Thyroid gland (tissue), 4 donors: ENCODE measurements around the gene ABCA5.

Experiments
- POLR2A ChIP-seq, 2 donors: fragments of 450-650 bp; IDR thresholded peaks; one replicate each; pipeline ENCODE4 v1.6.1; 2017; ENCODE audit warnings: antibody characterized with exemption in 2 of 2, mild to moderate bottlenecking in 2 of 2, moderate library complexity in 1 of 2
- TF ChIP-seq, protein P1 (sequence below), 6 experiments: fragments of 200-600 bp in 3 of 6; fragments of 450-650 bp in 3 of 6; sonication (generic) in 3 of 6; IDR thresholded peaks; one replicate each; pipeline ENCODE4 v1.5.1; 2016 to 2019; ENCODE audit warnings: antibody characterized with exemption in 6 of 6, mild to moderate bottlenecking in 2 of 6, inconsistent platforms in 1 of 6, moderate library complexity in 1 of 6

DNA sequence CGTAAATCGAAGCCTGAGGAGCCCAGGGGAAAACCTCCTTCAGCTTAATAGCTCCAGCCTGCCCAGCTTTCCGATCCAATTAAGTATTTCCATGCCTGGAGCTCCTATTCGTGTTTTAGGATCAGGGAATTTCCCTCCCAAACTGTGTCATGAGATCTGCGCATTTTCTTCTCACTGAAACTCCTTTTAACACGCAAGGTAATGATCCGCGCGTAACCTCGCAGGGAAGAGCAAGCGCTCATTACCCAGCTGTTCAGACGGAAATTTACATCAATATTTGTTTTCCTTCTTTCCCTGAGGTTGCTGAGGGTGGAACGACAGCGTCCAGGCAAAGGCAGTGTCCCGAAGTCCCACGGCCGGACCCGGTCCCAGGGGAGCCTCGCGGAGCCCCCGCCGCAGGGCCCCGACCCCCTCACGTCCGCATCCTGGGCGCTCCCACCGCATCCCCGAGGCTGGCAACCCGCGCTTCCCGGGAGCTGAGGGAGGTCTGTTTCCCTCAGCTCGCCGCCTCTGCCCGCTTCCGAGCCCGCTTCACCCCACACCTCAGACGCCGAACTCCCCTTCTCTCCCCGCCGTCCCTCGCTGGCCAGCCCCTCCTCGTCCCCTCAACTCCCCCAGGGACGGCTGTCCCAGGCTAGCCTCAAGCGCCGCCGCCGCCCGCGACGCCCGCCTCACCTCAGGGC is 415 bp downstream of the ABCA5 start:
- TF ChIP-seq, protein P1, sequence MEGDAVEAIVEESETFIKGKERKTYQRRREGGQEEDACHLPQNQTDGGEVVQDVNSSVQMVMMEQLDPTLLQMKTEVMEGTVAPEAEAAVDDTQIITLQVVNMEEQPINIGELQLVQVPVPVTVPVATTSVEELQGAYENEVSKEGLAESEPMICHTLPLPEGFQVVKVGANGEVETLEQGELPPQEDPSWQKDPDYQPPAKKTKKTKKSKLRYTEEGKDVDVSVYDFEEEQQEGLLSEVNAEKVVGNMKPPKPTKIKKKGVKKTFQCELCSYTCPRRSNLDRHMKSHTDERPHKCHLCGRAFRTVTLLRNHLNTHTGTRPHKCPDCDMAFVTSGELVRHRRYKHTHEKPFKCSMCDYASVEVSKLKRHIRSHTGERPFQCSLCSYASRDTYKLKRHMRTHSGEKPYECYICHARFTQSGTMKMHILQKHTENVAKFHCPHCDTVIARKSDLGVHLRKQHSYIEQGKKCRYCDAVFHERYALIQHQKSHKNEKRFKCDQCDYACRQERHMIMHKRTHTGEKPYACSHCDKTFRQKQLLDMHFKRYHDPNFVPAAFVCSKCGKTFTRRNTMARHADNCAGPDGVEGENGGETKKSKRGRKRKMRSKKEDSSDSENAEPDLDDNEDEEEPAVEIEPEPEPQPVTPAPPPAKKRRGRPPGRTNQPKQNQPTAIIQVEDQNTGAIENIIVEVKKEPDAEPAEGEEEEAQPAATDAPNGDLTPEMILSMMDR (IDR thresholded peaks at IDR 0.05) = no peak
- TF ChIP-seq POLR2A (IDR thresholded peaks at IDR 0.05) = peak in 1 of 2 donors; percentile 29
